HG03039 (cell line): Measurements from ENCODE around the gene MEGF9.
A peak's percentile ranks its signal among the peaks of the same experiment; 100 is the strongest.
"Not testable (repeated sequence)": the region's sequence is repeated elsewhere in the genome, so short reads cannot be mapped to it uniquely, and the experiment has no call there.

ENCODE experiments used
- ATAC-seq: cut with Tn5 transposase; IDR thresholded peaks from one replicate; pipeline ENCODE4 v1.9.1; 2021; ENCODE audit warnings: mild to moderate bottlenecking, moderate library complexity; ENCODE audit not compliant: unreplicated experiment

Gene MEGF9

DNA sequence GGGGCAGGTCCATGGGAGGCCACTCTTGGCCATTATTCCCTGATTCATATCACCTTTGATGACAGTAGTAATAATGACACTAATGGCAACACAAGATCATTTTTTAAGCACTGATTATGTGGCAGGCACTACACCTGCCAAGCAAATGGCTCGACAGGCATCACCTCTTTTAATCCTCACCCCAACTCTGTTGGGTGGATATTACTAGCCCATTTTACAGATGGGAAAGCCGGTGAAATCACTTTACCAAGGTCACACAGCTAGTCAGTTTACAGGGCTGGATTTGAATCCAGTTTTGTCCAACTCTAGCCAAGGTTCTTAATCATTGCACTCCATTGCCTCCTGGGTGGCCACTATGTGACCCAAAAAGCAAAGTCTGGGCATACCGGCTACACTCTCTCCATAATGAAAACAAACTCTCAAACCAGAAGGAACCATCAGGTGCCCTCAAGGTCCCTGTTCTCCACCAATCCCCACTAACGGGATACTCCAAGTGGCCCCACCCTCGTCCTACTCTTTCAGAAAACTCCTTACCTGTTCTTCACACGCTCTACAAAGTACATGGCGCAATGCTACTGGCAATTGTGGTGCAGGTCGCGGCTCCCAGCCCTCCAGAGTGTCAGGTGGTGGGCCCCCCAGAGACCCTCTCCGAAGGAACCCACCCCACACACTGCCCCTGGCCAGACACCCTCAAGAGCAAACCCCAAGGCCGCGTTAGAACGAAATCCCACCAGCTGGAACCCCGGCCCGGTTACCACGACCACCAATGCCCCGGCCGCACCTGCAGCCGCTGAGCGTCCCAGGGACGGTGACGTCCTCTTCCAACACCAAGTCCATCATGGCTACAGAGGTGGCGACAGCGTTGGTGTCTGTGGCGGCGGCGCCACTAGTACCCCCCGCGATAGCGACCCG lies 134.9 kb downstream of the MEGF9 start:
- peak; percentile 26 for ATAC-seq

DNA sequence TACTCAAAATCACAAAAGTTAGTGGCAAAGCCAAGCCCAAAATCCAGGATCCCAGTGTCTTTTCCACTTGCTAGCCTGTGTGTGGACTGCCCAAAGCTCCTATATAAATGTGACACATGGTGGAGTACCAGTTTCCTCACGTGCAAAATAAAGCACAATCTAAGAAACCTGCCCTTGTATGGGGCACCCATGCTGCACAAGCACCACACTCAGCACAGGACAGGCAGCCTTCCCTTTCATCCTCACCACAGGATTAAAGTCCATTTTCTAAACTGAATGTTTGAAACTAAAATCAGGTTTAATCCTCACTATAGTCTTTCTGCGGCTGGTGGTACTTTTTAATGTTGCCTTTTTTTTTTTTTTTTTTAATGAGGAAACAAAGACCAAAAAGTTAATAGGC lies 139.8 kb downstream of the MEGF9 start:
- ATAC-seq, result no peak

DNA sequence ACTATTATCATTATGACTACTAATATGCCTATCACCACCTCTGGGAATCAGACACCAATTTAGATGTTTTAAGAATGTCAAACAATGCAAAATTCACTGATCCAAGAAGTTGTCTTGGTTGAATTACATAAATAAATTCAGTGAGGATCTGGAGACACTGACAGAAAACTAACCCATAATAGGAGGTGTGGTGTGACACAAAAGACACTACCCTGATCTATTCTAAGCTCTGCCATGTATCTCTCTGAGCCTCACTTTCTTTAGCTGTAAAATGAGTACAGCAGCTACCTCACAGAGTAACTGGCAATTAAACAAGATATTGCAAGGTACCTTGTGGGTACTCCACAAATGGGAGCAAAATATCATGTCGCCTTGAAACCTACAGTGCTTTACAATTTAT lies 141.8 kb downstream of the MEGF9 start:
- ATAC-seq, result no peak

DNA sequence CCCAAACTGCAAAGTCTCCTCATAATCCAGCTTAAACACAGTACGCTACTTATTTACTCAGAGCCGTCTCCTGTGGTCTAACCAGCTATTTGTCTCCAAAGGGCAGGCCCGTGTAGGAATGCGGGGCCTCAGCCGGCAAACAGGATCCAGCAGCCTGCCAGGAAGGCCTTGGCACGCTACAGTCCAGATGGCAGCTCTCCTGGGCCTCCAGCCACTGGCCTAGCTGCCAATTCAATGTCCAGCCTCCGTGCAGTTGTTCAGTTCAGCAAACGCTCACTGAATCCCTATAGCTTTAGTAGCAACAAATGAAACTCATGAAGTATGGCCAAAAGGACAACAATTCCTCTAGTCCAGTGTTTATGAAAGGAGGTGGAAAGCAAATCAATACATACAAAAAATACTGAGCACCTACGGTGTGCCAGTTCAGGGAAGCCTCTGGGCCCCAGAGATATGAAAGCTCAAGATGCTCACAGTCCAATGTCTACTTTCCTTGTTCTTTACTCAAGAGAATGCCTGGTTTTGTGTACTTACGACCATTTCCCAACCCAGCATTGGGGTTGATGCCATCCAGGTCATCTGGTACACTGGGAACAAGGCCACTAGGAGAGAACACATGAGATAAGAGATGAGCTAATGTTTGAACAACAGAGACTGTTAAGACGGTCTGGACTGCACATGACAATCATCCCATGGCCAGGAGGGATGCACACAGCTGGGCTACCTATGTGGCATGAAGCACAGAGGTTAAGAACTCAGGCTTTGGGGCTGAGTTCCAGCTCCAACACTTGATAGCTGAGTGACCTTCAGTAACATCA lies 142.6 kb downstream of the MEGF9 start:
- ATAC-seq, result no peak

DNA sequence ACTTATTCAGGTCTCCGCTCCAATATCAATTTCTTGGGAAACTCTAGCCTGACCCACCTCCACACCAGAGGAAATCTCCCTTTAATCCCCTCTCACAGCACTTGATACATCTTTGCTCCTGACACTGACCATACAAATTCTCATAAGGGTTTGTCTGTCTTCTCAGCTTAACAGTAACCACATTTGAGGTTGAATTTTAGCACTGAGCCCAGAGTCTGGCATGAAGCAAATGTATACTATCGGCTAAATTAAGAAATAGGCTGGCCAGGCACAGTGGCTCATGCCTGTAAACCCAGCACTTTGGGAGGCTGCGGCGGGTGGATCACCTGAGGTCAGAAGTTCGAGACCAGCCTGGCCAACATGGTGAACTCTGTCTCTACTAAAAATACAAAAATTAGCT lies 144.0 kb downstream of the MEGF9 start:
- ATAC-seq, result no peak

DNA sequence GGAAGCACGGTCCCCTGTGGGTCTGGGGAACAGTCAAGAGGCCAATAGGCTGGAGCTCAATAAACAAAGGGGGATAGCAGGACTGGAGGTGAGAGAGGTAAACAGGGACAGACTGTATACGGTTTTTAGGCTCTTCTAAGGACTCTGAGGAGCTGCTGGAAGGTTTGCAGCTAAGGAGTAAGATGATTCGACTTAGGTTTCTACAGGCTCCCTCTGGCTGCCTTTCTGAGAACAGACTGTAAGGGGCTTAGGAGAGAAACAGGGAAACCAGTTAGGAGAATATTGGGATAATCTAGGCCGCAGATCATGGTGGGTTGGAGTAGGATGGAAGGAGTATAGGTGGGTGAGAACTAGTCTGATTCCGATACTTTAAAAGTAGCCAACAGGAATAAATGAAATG lies 144.7 kb downstream of the MEGF9 start:
- no peak for ATAC-seq

DNA sequence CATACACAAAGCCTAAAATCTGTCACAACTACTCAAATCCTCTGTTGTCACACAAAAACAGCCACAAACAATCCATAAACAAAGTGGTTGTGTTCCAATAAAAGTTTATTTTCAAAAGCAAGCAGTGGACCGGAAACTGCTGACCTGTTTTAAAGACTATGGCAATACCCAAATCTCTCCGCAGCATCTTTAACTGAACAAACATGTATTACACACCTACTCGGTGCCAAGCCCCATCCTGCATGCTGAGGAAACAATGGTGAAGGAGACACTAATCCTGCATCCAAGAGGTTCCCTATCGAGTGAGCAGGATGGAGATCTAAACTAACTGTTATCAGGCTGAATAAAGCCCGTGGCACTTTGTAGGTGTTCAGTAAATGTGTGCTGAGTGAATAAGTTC lies 145.5 kb downstream of the MEGF9 start:
- ATAC-seq, result no peak

DNA sequence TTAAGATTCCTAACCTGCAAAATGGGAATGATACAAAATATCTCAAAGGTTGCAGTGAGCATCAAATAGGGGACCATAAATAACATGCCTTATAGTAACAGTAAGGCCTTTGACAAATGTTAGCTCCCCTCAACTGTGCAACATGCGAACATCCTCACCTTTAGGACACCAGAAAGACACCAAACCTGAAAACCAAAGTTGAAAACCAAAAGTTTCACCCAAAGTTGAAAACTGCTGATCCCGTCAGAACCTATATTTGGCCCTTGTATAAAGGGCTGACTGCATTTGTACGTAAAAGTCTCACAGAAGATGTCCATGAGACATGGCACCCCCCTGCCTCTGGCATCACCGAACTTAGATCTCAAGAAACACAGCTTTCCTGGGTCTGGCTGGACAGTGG lies 146.4 kb downstream of the MEGF9 start:
- no peak for ATAC-seq

DNA sequence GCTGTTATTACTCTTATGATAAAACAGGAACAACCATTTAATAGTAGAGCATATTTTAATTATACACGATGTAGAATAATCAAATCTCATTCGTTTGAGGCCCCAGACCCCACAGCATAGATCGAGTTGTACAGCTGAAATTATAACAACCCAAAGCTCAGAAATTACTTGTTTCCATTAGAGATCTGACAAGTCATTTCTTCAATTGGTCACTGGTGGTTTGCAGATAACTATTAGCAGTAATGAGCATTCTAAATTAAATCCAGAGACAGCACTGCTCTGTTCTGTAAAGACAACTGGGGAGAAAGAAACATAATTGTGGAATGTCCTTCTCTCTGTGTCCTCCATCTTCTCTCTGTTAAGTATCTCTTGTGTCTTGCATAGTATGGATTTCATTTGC lies 147.2 kb downstream of the MEGF9 start:
- no peak for ATAC-seq

DNA sequence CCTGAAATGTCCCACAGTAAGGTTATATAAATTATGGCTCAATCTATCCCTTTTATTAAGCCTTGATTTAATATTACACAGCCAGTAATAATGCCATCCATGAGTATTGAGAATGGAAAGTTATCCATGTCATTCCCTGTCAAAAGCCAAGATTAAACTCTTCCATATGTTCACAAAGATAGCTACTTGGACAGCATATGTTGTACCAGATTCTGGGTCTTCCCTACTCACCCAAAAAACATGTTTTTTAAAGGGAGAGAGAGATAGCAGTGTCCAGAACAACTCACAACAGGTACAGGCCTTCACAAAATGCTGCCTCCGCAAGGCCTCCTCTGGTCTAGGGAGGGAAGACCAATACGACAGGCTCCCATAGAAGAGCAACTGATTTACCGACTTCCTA lies 149.7 kb downstream of the MEGF9 start:
- ATAC-seq, result no peak

DNA sequence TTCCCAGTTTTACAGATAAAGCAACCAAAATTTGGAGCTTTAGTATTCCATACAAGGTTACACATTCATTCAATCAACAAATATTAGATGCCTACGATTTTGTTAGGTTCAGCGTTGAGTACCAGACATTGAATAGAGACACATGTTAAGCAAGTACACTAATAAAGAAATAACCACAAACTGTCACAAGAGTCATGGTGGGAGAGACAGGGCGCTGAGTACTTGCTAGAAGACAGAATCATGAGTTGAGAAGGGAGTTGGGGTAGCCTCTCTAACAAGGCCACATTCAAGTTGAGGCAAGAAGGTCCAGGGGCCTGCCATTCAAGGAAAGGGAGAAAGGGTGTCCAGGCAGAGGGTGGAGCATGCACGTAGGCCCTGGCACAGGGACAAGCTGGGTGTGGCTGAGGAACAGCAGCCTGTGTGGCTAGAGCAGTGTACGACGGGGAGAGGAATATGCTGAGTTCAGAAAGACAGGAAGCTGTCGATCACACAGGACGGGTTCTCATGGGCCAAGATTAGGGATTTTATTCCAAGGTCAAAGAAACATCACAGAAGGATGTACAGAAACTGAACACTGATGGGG lies 151.3 kb downstream of the MEGF9 start:
- ATAC-seq, result no peak

DNA sequence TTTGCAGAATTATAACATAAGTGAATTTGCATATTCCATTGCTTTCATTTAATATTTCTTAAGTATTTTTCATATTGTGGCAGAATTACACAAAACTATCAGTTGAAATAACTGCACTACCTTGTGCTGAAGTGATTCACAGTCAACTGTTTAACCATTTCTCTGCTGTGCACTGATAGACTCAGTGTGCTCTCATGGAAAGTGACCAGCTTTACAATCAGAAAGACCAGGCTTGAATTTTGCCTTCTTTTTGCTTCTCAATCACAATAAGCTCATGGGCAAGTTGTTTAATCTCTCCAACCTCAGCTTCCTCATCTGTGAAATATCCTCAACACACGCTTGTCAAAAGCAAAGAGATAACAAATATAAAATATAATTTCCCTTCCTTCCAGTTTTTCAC lies 152.6 kb downstream of the MEGF9 start:
- ATAC-seq, result no peak

DNA sequence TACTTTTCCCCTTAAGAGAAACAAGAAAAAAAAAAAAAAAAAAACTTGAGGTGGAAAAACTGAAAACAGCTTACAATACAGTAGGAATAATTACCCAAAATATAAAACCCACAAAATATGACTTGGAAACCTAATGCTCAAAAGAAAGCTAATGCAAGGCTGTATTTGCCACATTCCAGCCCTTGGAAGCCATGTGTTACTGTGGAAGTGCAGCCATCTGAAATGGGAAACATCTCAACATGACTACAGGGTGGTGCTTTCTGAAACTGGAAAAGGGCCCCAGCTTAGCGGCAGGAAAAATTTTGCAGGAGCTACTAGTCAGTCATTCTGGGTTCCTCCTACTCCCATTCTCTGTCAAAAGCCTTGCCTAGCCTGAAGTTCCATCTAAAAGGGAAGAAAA lies 154.7 kb downstream of the MEGF9 start:
- no peak for ATAC-seq

DNA sequence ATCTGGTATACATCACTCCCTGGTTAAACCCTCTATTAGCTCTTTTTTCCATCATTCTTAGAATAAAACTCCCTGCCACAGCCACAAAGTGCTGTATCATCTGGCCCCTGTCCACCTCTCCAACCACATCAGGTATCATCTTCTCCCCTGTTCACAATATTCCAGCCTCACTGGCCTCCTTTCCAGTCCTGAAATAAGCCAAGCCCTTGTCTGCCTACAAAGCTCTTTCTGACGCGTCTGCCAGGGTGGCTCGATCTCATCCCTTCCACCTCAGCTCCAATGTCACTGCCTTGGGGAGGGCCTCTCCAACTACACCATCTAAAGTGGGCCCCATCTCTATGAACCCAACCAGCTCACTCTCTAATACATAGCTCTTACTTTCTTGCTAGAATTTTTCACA lies 155.8 kb downstream of the MEGF9 start:
- no peak for ATAC-seq

DNA sequence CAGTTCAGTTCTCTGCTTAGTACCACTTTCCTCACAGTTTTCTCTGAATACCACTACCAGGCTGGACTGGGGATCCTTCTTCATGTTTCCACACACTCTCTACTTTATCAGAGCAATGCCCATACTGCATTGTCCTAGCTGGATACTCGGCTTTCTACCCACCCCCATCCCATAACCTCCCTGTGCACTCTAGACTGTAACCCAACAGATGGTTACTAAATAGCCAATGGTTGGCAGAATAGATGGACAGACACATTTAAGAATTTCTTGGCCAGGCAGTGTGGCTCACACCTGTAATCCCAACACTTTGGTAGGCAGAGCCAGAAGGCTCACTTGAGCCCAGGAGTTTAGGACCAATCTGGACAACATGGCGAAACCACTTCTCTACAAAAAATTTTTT lies 157.1 kb downstream of the MEGF9 start:
- no peak for ATAC-seq

DNA sequence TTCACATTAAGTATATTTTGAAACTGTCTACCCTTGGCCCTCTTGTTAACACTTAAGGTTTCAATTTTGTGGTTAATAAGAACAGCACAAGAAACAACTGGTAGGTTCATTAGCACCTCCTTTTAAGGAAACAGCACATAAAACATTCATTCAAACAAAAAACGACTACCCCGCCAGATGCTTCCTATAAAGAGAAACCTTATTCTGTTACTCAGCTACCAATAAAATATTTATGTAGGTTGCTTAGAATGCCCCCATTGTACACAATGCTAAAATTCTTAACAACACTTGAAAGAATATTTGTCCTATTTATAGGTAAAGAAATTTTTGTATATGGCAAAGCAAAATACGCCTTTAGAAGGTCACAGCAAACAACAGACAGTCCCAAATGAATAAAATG lies 157.5 kb downstream of the MEGF9 start:
- no peak for ATAC-seq

DNA sequence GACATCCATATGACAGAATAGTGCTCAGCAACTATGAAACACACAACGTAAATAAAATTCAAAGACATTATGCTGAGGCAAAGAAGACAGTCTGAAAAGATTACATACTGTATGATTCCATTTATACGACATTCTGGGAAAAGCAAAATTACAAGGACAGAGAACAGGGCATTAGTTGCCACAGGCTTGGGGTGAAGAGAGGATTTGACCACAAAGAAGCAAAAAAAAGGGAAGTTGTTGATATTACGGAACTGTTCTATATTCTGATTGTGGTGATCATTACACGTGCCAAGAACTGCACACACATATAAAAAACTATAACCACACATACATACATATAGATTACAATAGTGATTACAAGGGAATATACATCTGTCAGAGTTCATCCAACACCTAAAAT lies 158.4 kb downstream of the MEGF9 start:
- no peak for ATAC-seq

DNA sequence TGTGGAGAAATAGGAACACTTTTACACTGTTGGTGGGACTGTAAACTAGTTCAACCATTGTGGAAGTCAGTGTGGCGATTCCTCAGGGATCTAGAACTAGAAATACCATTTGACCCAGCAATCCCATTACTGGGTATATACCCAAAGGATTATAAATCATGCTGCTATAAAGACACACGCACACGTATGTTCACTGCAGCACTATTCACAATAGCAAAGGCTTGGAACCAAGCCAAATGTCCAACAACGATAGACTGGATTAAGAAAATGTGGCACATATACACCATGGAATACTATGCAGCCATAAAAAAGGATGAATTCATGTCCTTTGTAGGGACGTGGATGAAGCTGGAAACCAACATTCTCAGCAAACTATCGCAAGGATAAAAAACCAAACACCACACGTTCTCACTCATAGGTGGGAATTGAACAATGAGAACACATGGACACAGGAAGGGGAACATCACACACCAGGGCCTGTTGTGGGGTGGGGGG lies 162.0 kb downstream of the MEGF9 start:
- ATAC-seq, result not testable (repeated sequence)
